HFFc6 (cell line): Measurements from ENCODE around the gene NCBP2. TPM values are rescaled to one million over a fixed set of nuclear protein-coding genes. Genes with fewer than 3 reads are reported as not detected.

Experiments used
- DNase-seq: peaks from one replicate; pipeline ENCODE4 v3.0.0-alpha.2; 2018
- H3K27ac Mint-ChIP-seq: 2 replicates; pipeline ENCODE4 v1.8.0; 2020; ENCODE audit warnings: mild to moderate bottlenecking, mixed read lengths
- H3K27me3 Mint-ChIP-seq: 2 replicates; pipeline ENCODE4 v1.8.0; 2021; ENCODE audit warnings: mild to moderate bottlenecking, moderate library complexity, mixed read lengths; ENCODE audit not compliant: insufficient read depth
- H3K36me3 Mint-ChIP-seq: 2 replicates; pipeline ENCODE4 v1.8.0; 2021; ENCODE audit warnings: low read depth, mixed read lengths
- H3K4me1 Mint-ChIP-seq: 2 replicates; pipeline ENCODE4 v1.8.0; 2020; ENCODE audit warnings: low read depth, mixed read lengths
- H3K4me3 Mint-ChIP-seq: 2 replicates; pipeline ENCODE4 v1.8.0; 2020; ENCODE audit warnings: mild to moderate bottlenecking, moderate library complexity, mixed read lengths
- H3K9me3 Mint-ChIP-seq: 2 replicates; pipeline ENCODE4 v1.8.0; 2020; ENCODE audit warnings: mild to moderate bottlenecking, mixed read lengths
- total RNA-seq, 6 experiments: library from RNA; stranded (reverse); fragmentation: NEBNext Ultra II Directional; extraction: Animal tissue kit (Norgen Biotek cat#: 25700); gene quantifications; 2 replicates in 1 of 6; 3 replicates in 5 of 6; pipeline ENCODE4 v1.2.3, GENCODE V29; 2021
- TF ChIP-seq, protein P1 (sequence below): fragments of 200-600 bp; sonication (generic); IDR thresholded peaks from 2 replicates; pipeline ENCODE4 v1.5.0; 2021; ENCODE audit warnings: antibody characterized with exemption, mild to moderate bottlenecking

Gene NCBP2
- total RNA-seq, 6 experiments from 2014 or later = 73.6 to 82.2 (median 76.3) TPM

GRCh38 chr3:196918968-196919367 lies 23.4 kb downstream of the NCBP2 start:
- Mint-ChIP-seq H3K27me3 (peaks cover 2% of the 10 kb centered on the region), H3K9me3 (no peaks in the 10 kb centered on the region), H3K4me3 (no peak overlapping the region), H3K27ac (no peak overlapping the region), H3K4me1 (no peaks in the 10 kb centered on the region), H3K36me3 (peaks cover 31% of the 10 kb centered on the region)
- DNase-seq = no peak
- TF ChIP-seq, protein P1, sequence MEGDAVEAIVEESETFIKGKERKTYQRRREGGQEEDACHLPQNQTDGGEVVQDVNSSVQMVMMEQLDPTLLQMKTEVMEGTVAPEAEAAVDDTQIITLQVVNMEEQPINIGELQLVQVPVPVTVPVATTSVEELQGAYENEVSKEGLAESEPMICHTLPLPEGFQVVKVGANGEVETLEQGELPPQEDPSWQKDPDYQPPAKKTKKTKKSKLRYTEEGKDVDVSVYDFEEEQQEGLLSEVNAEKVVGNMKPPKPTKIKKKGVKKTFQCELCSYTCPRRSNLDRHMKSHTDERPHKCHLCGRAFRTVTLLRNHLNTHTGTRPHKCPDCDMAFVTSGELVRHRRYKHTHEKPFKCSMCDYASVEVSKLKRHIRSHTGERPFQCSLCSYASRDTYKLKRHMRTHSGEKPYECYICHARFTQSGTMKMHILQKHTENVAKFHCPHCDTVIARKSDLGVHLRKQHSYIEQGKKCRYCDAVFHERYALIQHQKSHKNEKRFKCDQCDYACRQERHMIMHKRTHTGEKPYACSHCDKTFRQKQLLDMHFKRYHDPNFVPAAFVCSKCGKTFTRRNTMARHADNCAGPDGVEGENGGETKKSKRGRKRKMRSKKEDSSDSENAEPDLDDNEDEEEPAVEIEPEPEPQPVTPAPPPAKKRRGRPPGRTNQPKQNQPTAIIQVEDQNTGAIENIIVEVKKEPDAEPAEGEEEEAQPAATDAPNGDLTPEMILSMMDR = no peak

- Mint-ChIP-seq H3K27me3 (peaks cover 2% of the 10 kb centered on the region), H3K9me3 (no peaks in the 10 kb centered on the region), H3K27ac (no peak overlapping the region), H3K4me1 (no peaks in the 10 kb centered on the region), H3K4me3 (no peak overlapping the region), H3K36me3 (peaks cover 30% of the 10 kb centered on the region)
- DNase-seq = no peak
- TF ChIP-seq, protein P1 = no peak
These were observed 25.3 kb downstream of the NCBP2 start for GRCh38 chr3:196916995-196917394.

DNA sequence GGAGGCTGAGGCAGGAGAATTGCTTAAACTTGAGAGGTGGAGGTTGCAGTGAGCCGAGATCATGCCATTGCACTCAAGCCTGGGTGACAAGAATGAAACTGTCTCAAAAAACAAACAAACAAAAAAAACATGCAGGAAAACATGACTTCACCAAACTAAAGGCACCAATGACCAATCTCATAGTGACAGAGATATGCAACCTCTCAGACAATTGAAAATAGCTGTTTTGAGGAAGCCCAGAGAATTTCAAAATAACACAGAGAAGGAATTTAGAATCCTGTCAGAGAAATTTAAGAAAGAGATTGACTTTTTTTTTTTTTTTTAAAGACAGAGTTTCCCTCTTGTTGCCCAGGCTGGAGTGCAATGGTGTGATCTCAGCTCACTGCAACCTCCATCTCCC lies 26.1 kb downstream of the NCBP2 start:
- DNase-seq = no peak
- H3K27me3 Mint-ChIP-seq = peaks cover 2% of the 10 kb centered on the region
- no peak overlapping the region for H3K4me3 Mint-ChIP-seq
- no peaks in the 10 kb centered on the region for H3K9me3 Mint-ChIP-seq
- peaks cover 30% of the 10 kb centered on the region for H3K36me3 Mint-ChIP-seq
- TF ChIP-seq, protein P1 = no peak
- H3K27ac Mint-ChIP-seq = no peak overlapping the region
- H3K4me1 Mint-ChIP-seq = no peaks in the 10 kb centered on the region

- TF ChIP-seq, protein P1 = no peak
These were observed 27.0 kb downstream of the NCBP2 start for GRCh38 chr3:196915375-196915774.

GRCh38 chr3:196914866-196915265 lies 27.5 kb downstream of the NCBP2 start:
- Mint-ChIP-seq H3K27me3 (peaks cover 2% of the 10 kb centered on the region), H3K36me3 (peaks cover 33% of the 10 kb centered on the region), H3K9me3 (no peaks in the 10 kb centered on the region), H3K4me3 (no peak overlapping the region), H3K4me1 (no peaks in the 10 kb centered on the region), H3K27ac (no peak overlapping the region)
- DNase-seq = no peak
- TF ChIP-seq, protein P1 = no peak

More at GRCh38 chr3:196915375-196915774, 27.0 kb downstream of the NCBP2 start:
- Mint-ChIP-seq H3K27me3 (peaks cover 2% of the 10 kb centered on the region), H3K36me3 (peaks cover 30% of the 10 kb centered on the region), H3K4me1 (no peaks in the 10 kb centered on the region), H3K4me3 (no peak overlapping the region), H3K9me3 (no peaks in the 10 kb centered on the region), H3K27ac (no peak overlapping the region)
- no peak for DNase-seq

GRCh38 chr3:196903740-196904139 lies 38.6 kb downstream of the NCBP2 start:
- Mint-ChIP-seq H3K9me3 (no peaks in the 10 kb centered on the region), H3K27ac (no peak overlapping the region), H3K36me3 (peaks cover 49% of the 10 kb centered on the region), H3K4me1 (no peaks in the 10 kb centered on the region), H3K4me3 (no peak overlapping the region), H3K27me3 (peaks cover 2% of the 10 kb centered on the region; the same call in 1 of the 2 replicates)
- TF ChIP-seq, protein P1 = no peak
- DNase-seq = no peak
